ENCODE results near the gene GSE1. TPM values are rescaled to one million over a fixed set of nuclear protein-coding genes. Genes with fewer than 3 reads are reported as not detected.

The GSE1 gene
- total RNA-seq, 6 experiments from 2014 or later = 30.0 to 48.0 (median 38.8) TPM

- DNase-seq (no peak), ATAC-seq (no peak)
- peaks cover 0 to 16% (median 3%) of the 10 kb centered on the region in 4 donors for H3K4me1 ChIP-seq
- intact Hi-C loops (cut with DNase I) = no loop called here
- no peak for TF ChIP-seq POLR2A (IDR thresholded peaks at IDR 0.05)
- TF ChIP-seq CTCF (IDR thresholded peaks at IDR 0.05) = no peak
- 94% methylated on average over 9 of the region's 14 CpGs for WGBS (ENCODE audit: insufficient coverage, low coverage, low lambda C conversion rate, missing lambda C conversion rate)
- no peaks in the 10 kb centered on the region for H3K36me3 ChIP-seq
- no peak overlapping the region for H3K4me3 ChIP-seq
- H3K9me3 ChIP-seq = no peaks in the 10 kb centered on the region
- no peak overlapping the region for H3K27ac ChIP-seq
- H3K27me3 ChIP-seq = no peaks in the 10 kb centered on the region
These were observed 15.5 kb downstream of the GSE1 start for GRCh38 chr16:85628645-85629044.

GRCh38 chr16:85629326-85629725 is 16.2 kb downstream of the GSE1 start:
- intact Hi-C loops (cut with DNase I) = no loop called here
- H3K27me3 ChIP-seq = no peaks in the 10 kb centered on the region
- no peaks in the 10 kb centered on the region for H3K9me3 ChIP-seq
- DNase-seq = no peak
- no peak overlapping the region for H3K27ac ChIP-seq
- H3K36me3 ChIP-seq = no peaks in the 10 kb centered on the region
- no peak overlapping the region for H3K4me3 ChIP-seq
- WGBS (ENCODE audit: insufficient coverage, low coverage, low lambda C conversion rate, missing lambda C conversion rate) = 100% methylated on average over 1 of the region's 10 CpGs
- ATAC-seq = no peak
- H3K4me1 ChIP-seq = peaks cover 0 to 16% (median 4%) of the 10 kb centered on the region in 4 donors
- TF ChIP-seq POLR2A (IDR thresholded peaks at IDR 0.05) = no peak

- DNase-seq = no peak
- intact Hi-C loops (cut with DNase I) = no loop called here
- Histone ChIP-seq H3K4me1 (peaks cover 0 to 16% (median 6%) of the 10 kb centered on the region in 4 donors), H3K27ac (no peak overlapping the region), H3K27me3 (no peaks in the 10 kb centered on the region), H3K4me3 (no peak overlapping the region), H3K9me3 (no peaks in the 10 kb centered on the region), H3K36me3 (no peaks in the 10 kb centered on the region)
- TF ChIP-seq POLR2A (IDR thresholded peaks at IDR 0.05) (no peak), CTCF (IDR thresholded peaks at IDR 0.05) (no peak)
- no peak for ATAC-seq
- WGBS (ENCODE audit: insufficient coverage, low coverage, low lambda C conversion rate, missing lambda C conversion rate) = no CpG with 5 or more reads among the region's 5 CpGs
These were observed 16.7 kb downstream of the GSE1 start for GRCh38 chr16:85629853-85630252.

GRCh38 chr16:85631230-85631629 is 18.1 kb downstream of the GSE1 start:
- DNase-seq (no peak), ATAC-seq (no peak)
- Histone ChIP-seq H3K4me3 (no peak overlapping the region), H3K27ac (no peak overlapping the region), H3K4me1 (peaks cover 0 to 18% (median 3%) of the 10 kb centered on the region in 4 donors), H3K27me3 (no peaks in the 10 kb centered on the region), H3K36me3 (no peaks in the 10 kb centered on the region), H3K9me3 (no peaks in the 10 kb centered on the region)
- 100% methylated on average over 1 of the region's 11 CpGs for WGBS (ENCODE audit: insufficient coverage, low coverage, low lambda C conversion rate, missing lambda C conversion rate)
- intact Hi-C loops (cut with DNase I) = no loop called here
- TF ChIP-seq POLR2A (IDR thresholded peaks at IDR 0.05) (no peak), CTCF (IDR thresholded peaks at IDR 0.05) (no peak)

- WGBS (ENCODE audit: insufficient coverage, low coverage, low lambda C conversion rate, missing lambda C conversion rate) = 86% methylated on average over 2 of the region's 27 CpGs
- peaks cover 0 to 17% (median 0%) of the 10 kb centered on the region in 4 donors for H3K4me1 ChIP-seq
- intact Hi-C loops (cut with DNase I) = no loop called here
- no peak for DNase-seq
- no peaks in the 10 kb centered on the region for H3K9me3 ChIP-seq
- H3K4me3 ChIP-seq = no peak overlapping the region
- no peaks in the 10 kb centered on the region for H3K36me3 ChIP-seq
- ATAC-seq = no peak
- no peak for TF ChIP-seq CTCF (IDR thresholded peaks at IDR 0.05)
- no peak for TF ChIP-seq POLR2A (IDR thresholded peaks at IDR 0.05)
- H3K27ac ChIP-seq = no peak overlapping the region
- H3K27me3 ChIP-seq = no peaks in the 10 kb centered on the region
These were observed 18.8 kb downstream of the GSE1 start for GRCh38 chr16:85631802-85632393.

Measured in right lobe of liver (tissue), 6 donors.